ENCODE data around the gene C1QL4. TPM values are rescaled to one million over a fixed set of nuclear protein-coding genes. Genes with fewer than 3 reads are reported as not detected.
A peak's percentile ranks its signal among the peaks of the same experiment; 100 is the strongest.

The C1QL4 gene
- total and polyA plus RNA-seq, 2 donors (not counting 1 experiment from before 2014, with no cell fraction given), result not detected

- Mint-ChIP-seq H3K27ac (no peak overlapping the region), H3K9me3 (ENCODE audit: insufficient read depth) (no peaks in the 10 kb centered on the region), H3K4me3 (peak overlapping the region; percentile 29), H3K27me3 (peaks cover 38% of the 10 kb centered on the region), H3K4me1 (peaks cover 19% of the 10 kb centered on the region)
- Histone ChIP-seq H3K9ac (ENCODE audit: low read length) (no peak overlapping the region), H3K4me3 (ENCODE audit: control extremely low read depth in 1 of 5, extremely low read depth in 1 of 5, insufficient read depth in 1 of 5, low read depth in 2 of 5, low read length in 4 of 5) (no peak overlapping the region), H3K36me3 (replicated peaks in 1 of 2; ENCODE audit: control extremely low read depth in 1 of 2, control insufficient read depth in 1 of 2, extremely low read depth in 1 of 2, insufficient read depth in 2 of 2, low read length in 1 of 2) (no peaks in the 10 kb centered on the region), H3K4me1 (ENCODE audit: control insufficient read depth in 2 of 2, insufficient read depth in 2 of 2, low read length in 2 of 2) (peaks cover 19 to 23% of the 10 kb centered on the region in 2 donors), H3K4me2 (replicated peaks; ENCODE audit: low read depth, low read length, poor library complexity, severe bottlenecking) (no peak overlapping the region), H4K20me1 (ENCODE audit: control insufficient read depth, insufficient read depth, low read length, poor library complexity, severe bottlenecking) (no peaks in the 10 kb centered on the region), H3K9me3 (ENCODE audit: control extremely low read depth in 1 of 3, control insufficient read depth in 2 of 3, insufficient read depth in 1 of 3, low read length in 2 of 3) (peaks cover 0 to 22% (median 0%) of the 10 kb centered on the region in 3 donors), H3K27ac (ENCODE audit: low read length in 2 of 2) (no peak overlapping the region), H2AFZ (ENCODE audit: insufficient read depth, low read depth, low read length, poor library complexity, severe bottlenecking) (no peak overlapping the region), H3K79me2 (ENCODE audit: control insufficient read depth, insufficient read depth, low read length) (no peaks in the 10 kb centered on the region), H3K27me3 (replicated peaks in 1 of 4; ENCODE audit: control extremely low read depth in 1 of 4, control insufficient read depth in 3 of 4, insufficient read depth in 4 of 4, low read length in 3 of 4) (peaks cover 0 to 51% (median 32%) of the 10 kb centered on the region in 4 experiments)
- ATAC-seq (ENCODE audit: low read depth), result no peak
- CTCF ChIA-PET, result interaction anchor here (0.7 to 8.5 kb wide), 14 partner anchors 9 to 281 kb away, joined by 3 to 95 read pairs (median 10); partner anchors contain the start of genes DNAJC22, PRPH and TROAP
- TF ChIP-seq CTCF (IDR thresholded peaks at IDR 0.05) (peak; percentile 45), EZH2 (IDR thresholded peaks at IDR 0.05; ENCODE audit: borderline replicate concordance, insufficient read depth, low read depth, low read length, poor library complexity, severe bottlenecking) (no peak)
- intact Hi-C loops (cut with micrococcal nuclease), result no loop called here
- POLR2A ChIA-PET, result interaction anchor here (0.9 to 1.2 kb wide), 2 partner anchors 9 to 11 kb away, joined by 3 read pairs; partner anchors contain the start of gene TROAP
- 77% methylated on average over 11 of the region's 11 CpGs for WGBS (ENCODE audit: insufficient coverage)
- peak; percentile 37 for DNase-seq
Measured at GRCh38 chr12:49331380-49332222, 5.4 kb downstream of the C1QL4 start.
